ENCODE measurements around the gene TMEM89.

TMEM89 gene

GRCh38 chr3:48652923-48653715 lies 31.6 kb upstream of the TMEM89 start:
- no peak for DNase-seq (ENCODE audit: low read depth, low spot score)
- Histone ChIP-seq H3K27me3 (ENCODE audit: insufficient read depth, insufficient read length) (peaks cover 7% of the 10 kb centered on the region), H3K36me3 (ENCODE audit: insufficient read depth, insufficient read length, low read length) (peaks cover 34% of the 10 kb centered on the region), H3K4me3 (ENCODE audit: insufficient read length, low read depth) (no peak overlapping the region), H3K9ac (ENCODE audit: insufficient read length, low read depth) (no peak overlapping the region), H3K4me1 (ENCODE audit: insufficient read depth, insufficient read length) (peaks cover 7% of the 10 kb centered on the region), H3K9me3 (ENCODE audit: insufficient read depth, low read length) (no peaks in the 10 kb centered on the region)
- TF ChIP-seq YY1 (IDR thresholded peaks at IDR 0.05; ENCODE audit: insufficient read depth, insufficient read length) (no peak), SUZ12 (IDR thresholded peaks at IDR 0.05; ENCODE audit: extremely low read depth, insufficient read depth, insufficient read length) (no peak)

- Histone ChIP-seq H3K9me3 (ENCODE audit: insufficient read depth, low read length) (no peaks in the 10 kb centered on the region), H3K27me3 (ENCODE audit: insufficient read depth, insufficient read length) (peaks cover 7% of the 10 kb centered on the region), H3K4me1 (ENCODE audit: insufficient read depth, insufficient read length) (peaks cover 5% of the 10 kb centered on the region), H3K4me3 (ENCODE audit: insufficient read length, low read depth) (no peak overlapping the region), H3K36me3 (ENCODE audit: insufficient read depth, insufficient read length, low read length) (peaks cover 30% of the 10 kb centered on the region), H3K9ac (ENCODE audit: insufficient read length, low read depth) (no peak overlapping the region)
- TF ChIP-seq YY1 (IDR thresholded peaks at IDR 0.05; ENCODE audit: insufficient read depth, insufficient read length): no peak
- no peak for TF ChIP-seq ZNF274 (IDR thresholded peaks at IDR 0.05; ENCODE audit: low read depth, low read length)
- DNase-seq (ENCODE audit: low read depth, low spot score): no peak
Measured at GRCh38 chr3:48651771-48652170, 30.2 kb upstream of the TMEM89 start.

GRCh38 chr3:48650723-48651122 lies 29.2 kb upstream of the TMEM89 start:
- Histone ChIP-seq H3K4me3 (ENCODE audit: insufficient read length, low read depth) (no peak overlapping the region), H3K4me1 (ENCODE audit: insufficient read depth, insufficient read length) (peaks cover 3% of the 10 kb centered on the region), H3K9me3 (ENCODE audit: insufficient read depth, low read length) (no peaks in the 10 kb centered on the region), H3K36me3 (ENCODE audit: insufficient read depth, insufficient read length, low read length) (peaks cover 36% of the 10 kb centered on the region), H3K27me3 (ENCODE audit: insufficient read depth, insufficient read length) (peaks cover 7% of the 10 kb centered on the region), H3K9ac (ENCODE audit: insufficient read length, low read depth) (no peak overlapping the region)
- TF ChIP-seq YY1 (IDR thresholded peaks at IDR 0.05; ENCODE audit: insufficient read depth, insufficient read length): no peak
- no peak for TF ChIP-seq SUZ12 (IDR thresholded peaks at IDR 0.05; ENCODE audit: extremely low read depth, insufficient read depth, insufficient read length)
- TF ChIP-seq ZNF274 (IDR thresholded peaks at IDR 0.05; ENCODE audit: low read depth, low read length): no peak
- DNase-seq (ENCODE audit: low read depth, low spot score): no peak

- peaks cover 34% of the 10 kb centered on the region for H3K36me3 ChIP-seq (ENCODE audit: insufficient read depth, insufficient read length, low read length)
- H3K27me3 ChIP-seq (ENCODE audit: insufficient read depth, insufficient read length): no peaks in the 10 kb centered on the region
- peaks cover 3% of the 10 kb centered on the region for H3K4me1 ChIP-seq (ENCODE audit: insufficient read depth, insufficient read length)
- TF ChIP-seq ZNF274 (IDR thresholded peaks at IDR 0.05; ENCODE audit: low read depth, low read length): no peak
- TF ChIP-seq SUZ12 (IDR thresholded peaks at IDR 0.05; ENCODE audit: extremely low read depth, insufficient read depth, insufficient read length): no peak
- TF ChIP-seq YY1 (IDR thresholded peaks at IDR 0.05; ENCODE audit: insufficient read depth, insufficient read length): no peak
- H3K9ac ChIP-seq (ENCODE audit: insufficient read length, low read depth): no peak overlapping the region
- no peak for DNase-seq (ENCODE audit: low read depth, low spot score)
- H3K4me3 ChIP-seq (ENCODE audit: insufficient read length, low read depth): no peak overlapping the region
- H3K9me3 ChIP-seq (ENCODE audit: insufficient read depth, low read length): no peaks in the 10 kb centered on the region
Measured at GRCh38 chr3:48648188-48648850, 26.8 kb upstream of the TMEM89 start.

DNA sequence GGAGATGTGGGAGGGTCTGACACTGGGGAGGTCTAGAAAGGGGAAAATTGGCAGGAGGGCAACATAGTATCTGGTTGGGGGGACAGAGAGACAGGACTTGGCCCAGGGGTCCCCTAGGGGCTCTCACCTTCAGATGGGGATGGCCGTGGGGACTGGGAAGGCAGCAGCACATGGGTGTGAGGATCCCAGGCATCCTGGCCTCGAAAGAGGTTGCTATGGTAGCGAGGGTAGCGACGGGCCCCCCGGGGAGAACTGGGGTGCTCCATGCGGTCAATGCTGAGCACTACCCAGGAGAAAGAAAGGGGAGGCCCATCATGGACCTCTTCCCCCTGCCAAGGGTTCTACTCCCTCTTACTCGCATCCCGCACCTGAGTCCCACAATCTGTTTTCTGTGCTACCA lies 26.1 kb upstream of the TMEM89 start:
- DNase-seq (ENCODE audit: low read depth, low spot score): no peak
- Histone ChIP-seq H3K9ac (ENCODE audit: insufficient read length, low read depth) (no peak overlapping the region), H3K4me3 (ENCODE audit: insufficient read length, low read depth) (no peak overlapping the region), H3K4me1 (ENCODE audit: insufficient read depth, insufficient read length) (no peaks in the 10 kb centered on the region), H3K27me3 (ENCODE audit: insufficient read depth, insufficient read length) (no peaks in the 10 kb centered on the region), H3K9me3 (ENCODE audit: insufficient read depth, low read length) (no peaks in the 10 kb centered on the region), H3K36me3 (ENCODE audit: insufficient read depth, insufficient read length, low read length) (peaks cover 34% of the 10 kb centered on the region)
- TF ChIP-seq ZNF274 (IDR thresholded peaks at IDR 0.05; ENCODE audit: low read depth, low read length) (no peak), SUZ12 (IDR thresholded peaks at IDR 0.05; ENCODE audit: extremely low read depth, insufficient read depth, insufficient read length) (no peak), YY1 (IDR thresholded peaks at IDR 0.05; ENCODE audit: insufficient read depth, insufficient read length) (no peak)

GRCh38 chr3:48644898-48645760 lies 23.6 kb upstream of the TMEM89 start:
- Histone ChIP-seq H3K9me3 (ENCODE audit: insufficient read depth, low read length) (no peaks in the 10 kb centered on the region), H3K4me1 (ENCODE audit: insufficient read depth, insufficient read length) (no peaks in the 10 kb centered on the region), H3K9ac (ENCODE audit: insufficient read length, low read depth) (no peak overlapping the region), H3K4me3 (ENCODE audit: insufficient read length, low read depth) (no peak overlapping the region), H3K27me3 (ENCODE audit: insufficient read depth, insufficient read length) (no peaks in the 10 kb centered on the region), H3K36me3 (ENCODE audit: insufficient read depth, insufficient read length, low read length) (peaks cover 54% of the 10 kb centered on the region)
- no peak for DNase-seq (ENCODE audit: low read depth, low spot score)
- TF ChIP-seq YY1 (IDR thresholded peaks at IDR 0.05; ENCODE audit: insufficient read depth, insufficient read length) (no peak), ZNF274 (IDR thresholded peaks at IDR 0.05; ENCODE audit: low read depth, low read length) (no peak), SUZ12 (IDR thresholded peaks at IDR 0.05; ENCODE audit: extremely low read depth, insufficient read depth, insufficient read length) (no peak)

- no peaks in the 10 kb centered on the region for H3K27me3 ChIP-seq (ENCODE audit: insufficient read depth, insufficient read length)
- no peak overlapping the region for H3K4me3 ChIP-seq (ENCODE audit: insufficient read length, low read depth)
- TF ChIP-seq SUZ12 (IDR thresholded peaks at IDR 0.05; ENCODE audit: extremely low read depth, insufficient read depth, insufficient read length): no peak
- peaks cover 62% of the 10 kb centered on the region for H3K36me3 ChIP-seq (ENCODE audit: insufficient read depth, insufficient read length, low read length)
- H3K9me3 ChIP-seq (ENCODE audit: insufficient read depth, low read length): no peaks in the 10 kb centered on the region
- peaks cover 3% of the 10 kb centered on the region for H3K4me1 ChIP-seq (ENCODE audit: insufficient read depth, insufficient read length)
- no peak for DNase-seq (ENCODE audit: low read depth, low spot score)
- H3K9ac ChIP-seq (ENCODE audit: insufficient read length, low read depth): no peak overlapping the region
Measured at GRCh38 chr3:48642605-48643004, 21.0 kb upstream of the TMEM89 start.

All from NT2/D1 (cell line).